Measurements from ENCODE around the gene TMPRSS4. TPM values are rescaled to one million over a fixed set of nuclear protein-coding genes. Genes with fewer than 3 reads are reported as not detected.

TMPRSS4 gene
- total RNA-seq, 1 experiment from 2014 or later = not detected

- H3T11ph ChIP-seq (ENCODE audit: low read length) = no peak overlapping the region
- no peak overlapping the region for H3K27ac ChIP-seq (ENCODE audit: insufficient read length, low read depth, low read length)
- DNase-seq = no peak
- no peak overlapping the region for H3K27ac Mint-ChIP-seq
- no peak for TF ChIP-seq CTCF (conservative IDR thresholded peaks at IDR 0.05)
- no peak overlapping the region for H2AK5ac ChIP-seq (ENCODE audit: insufficient read length, low read length)
- H3K36me3 Mint-ChIP-seq (ENCODE audit: insufficient read depth in 1 of 3, low read depth in 3 of 3) = no peaks in the 10 kb centered on the region
- H2BK15ac ChIP-seq (ENCODE audit: low read depth, low read length) = no peak overlapping the region
- H3K23ac ChIP-seq (ENCODE audit: insufficient read length, low read depth, low read length) = no peak overlapping the region
- peaks cover 4 to 6% of the 10 kb centered on the region in 2 experiments; a peak in 2 of 4 replicates for H3K4me1 Mint-ChIP-seq
- no CpG with 5 or more reads among the region's 1 CpG for WGBS (ENCODE audit: extremely low coverage, insufficient read length, low lambda C conversion rate)
- no peak overlapping the region for H4K91ac ChIP-seq (ENCODE audit: insufficient read length, low read depth, low read length)
- no peak overlapping the region for H3K4me3 Mint-ChIP-seq
- H3K9me3 Mint-ChIP-seq = no peaks in the 10 kb centered on the region
- no peak overlapping the region for H3K4ac ChIP-seq (ENCODE audit: low read depth, low read length)
- H3K14ac ChIP-seq (ENCODE audit: insufficient read depth, low read length) = no peak overlapping the region
- no peaks in the 10 kb centered on the region for H3K27me3 ChIP-seq (ENCODE audit: insufficient read depth, low read length)
- no peak overlapping the region for H2BK12ac ChIP-seq (ENCODE audit: insufficient read length, low read depth, low read length)
- H4K20me1 ChIP-seq (ENCODE audit: control insufficient read depth, insufficient read depth, insufficient read length) = no peaks in the 10 kb centered on the region
- H3K56ac ChIP-seq (ENCODE audit: insufficient read length, low read depth, low read length) = no peak overlapping the region
- H3K4me1 ChIP-seq (ENCODE audit: insufficient read depth, low read length) = no peaks in the 10 kb centered on the region
- H2BK5ac ChIP-seq (ENCODE audit: insufficient read length, low read length) = no peak overlapping the region
- H2BK120ac ChIP-seq (ENCODE audit: low read depth, low read length, poor library complexity, severe bottlenecking) = no peak overlapping the region
- H3K18ac ChIP-seq (ENCODE audit: insufficient read length, low read depth, low read length) = no peak overlapping the region
- no peaks in the 10 kb centered on the region for H3K79me1 ChIP-seq (ENCODE audit: insufficient read depth, low read depth, low read length, poor library complexity, severe bottlenecking)
- H4K5ac ChIP-seq (ENCODE audit: insufficient read length, low read depth, low read length) = no peak overlapping the region
- no peak overlapping the region for H2BK20ac ChIP-seq (ENCODE audit: low read depth, low read length, poor library complexity, severe bottlenecking)
- H3K4me2 ChIP-seq (ENCODE audit: insufficient read depth, insufficient read length, low read length) = no peak overlapping the region
- H3K27me3 Mint-ChIP-seq (ENCODE audit: low read depth) = peaks cover 10% of the 10 kb centered on the region
- no peaks in the 10 kb centered on the region for H3K23me2 ChIP-seq (ENCODE audit: insufficient read length, low read depth, low read length, poor library complexity, severe bottlenecking)
- H2AFZ ChIP-seq (ENCODE audit: low read length) = no peak overlapping the region
- H3K9ac ChIP-seq (ENCODE audit: extremely low read depth, insufficient read length, low read length) = no peak overlapping the region
- H3K9me3 ChIP-seq (ENCODE audit: control insufficient read depth, low read depth, low read length) = no peaks in the 10 kb centered on the region
- no peaks in the 10 kb centered on the region for H3K79me2 ChIP-seq (ENCODE audit: insufficient read depth, low read length)
- H4K8ac ChIP-seq (replicated peaks; ENCODE audit: insufficient read length, low read depth, low read length) = no peak overlapping the region
Measured at GRCh38 chr11:118042141-118042540, 34.7 kb upstream of the TMPRSS4 start.
